GM21576 (cell line): ENCODE data around the gene PTPN22.

ENCODE experiments used
- ATAC-seq: cut with Tn5 transposase; IDR thresholded peaks from one replicate; pipeline ENCODE4 v1.9.1; 2021; ENCODE audit warnings: mild to moderate bottlenecking, moderate library complexity; ENCODE audit not compliant: unreplicated experiment

Gene PTPN22

DNA sequence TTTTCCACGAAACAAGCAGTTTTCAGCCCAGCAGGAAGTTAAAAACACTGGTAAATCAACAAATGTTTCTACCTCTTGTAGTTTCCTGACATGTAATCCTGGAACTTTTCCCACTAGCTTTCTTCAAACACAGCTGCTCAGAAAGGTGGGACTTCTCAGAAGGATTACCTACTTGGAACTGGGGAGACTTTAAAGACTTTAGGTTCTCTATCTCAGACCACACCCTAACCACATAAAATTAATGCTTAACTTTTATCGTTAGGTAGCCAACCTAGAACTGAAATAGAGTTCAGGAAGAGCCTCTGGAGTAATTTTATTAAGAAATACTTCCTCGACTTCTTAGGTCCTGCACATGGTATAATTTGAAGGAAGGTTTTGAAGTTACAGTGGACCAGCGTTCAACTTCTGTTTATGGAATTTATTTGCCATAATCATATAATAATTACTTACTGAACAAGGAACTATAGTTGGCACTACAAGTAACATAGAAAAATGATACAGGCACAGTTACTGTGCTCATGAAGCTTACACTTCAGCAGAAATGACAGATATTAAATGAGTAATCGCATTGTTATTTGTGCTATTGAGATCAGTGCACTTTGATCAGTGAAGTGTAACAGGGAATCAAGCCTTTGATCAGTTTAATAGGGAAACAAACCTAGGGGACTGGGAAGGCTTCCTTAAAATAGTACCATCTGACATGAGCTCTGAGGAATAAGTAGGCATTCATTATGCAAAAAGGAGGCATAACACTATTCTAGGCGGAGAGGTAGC is 16.1 kb upstream of the PTPN22 start, which contains the start of gene BCL2L15:
BCL2L15 (minus strand) TSS at position 180 of the 774 bp plus-strand sequence. CDS start 206 bp downstream, outside the sequence.
- ATAC-seq = no peak

- no peak for ATAC-seq
These were observed 15.2 kb upstream of the PTPN22 start for GRCh38 chr1:113886417-113887401.

DNA sequence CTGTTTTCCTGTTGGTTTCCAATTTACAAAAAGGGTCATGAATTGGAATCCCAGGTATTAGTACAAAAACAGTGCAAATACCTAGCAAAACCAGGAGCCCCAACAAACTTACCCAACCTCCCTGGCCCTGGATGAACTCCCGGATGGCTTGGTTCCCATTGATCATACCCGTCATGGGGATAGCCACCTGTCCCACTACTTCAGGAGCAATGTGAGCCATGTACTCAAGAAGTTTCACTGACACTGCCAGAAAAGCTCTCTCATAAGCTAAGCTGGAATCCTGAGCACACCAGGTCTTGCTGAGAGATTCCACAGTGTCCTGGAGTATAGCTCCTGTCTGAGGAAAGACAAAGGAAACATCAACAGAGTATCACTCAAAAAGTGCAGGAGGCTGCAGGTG is 10.1 kb upstream of the PTPN22 start:
- ATAC-seq = no peak

- no peak for ATAC-seq
These were observed 8.2 kb upstream of the PTPN22 start for GRCh38 chr1:113879739-113880038.

DNA sequence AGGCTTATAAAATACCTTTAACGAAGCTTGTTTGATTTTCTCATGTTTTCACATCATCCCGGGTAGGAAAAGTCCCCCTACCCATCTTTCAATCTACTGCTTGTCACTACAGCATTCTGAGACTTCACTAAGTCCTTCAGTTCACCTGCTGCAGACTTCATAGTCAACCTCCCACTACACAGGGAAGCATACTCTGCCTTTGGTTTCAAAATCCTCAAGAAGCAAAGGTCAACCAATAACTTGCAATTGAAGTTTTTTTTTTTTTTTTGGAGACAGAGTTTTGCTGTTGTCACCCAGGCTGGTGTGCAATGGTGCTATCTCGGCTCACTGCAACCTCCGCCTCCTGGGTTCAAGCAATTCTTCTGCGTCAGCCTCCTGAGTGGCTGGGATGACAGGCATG is 4.7 kb upstream of the PTPN22 start:
- ATAC-seq = no peak

DNA sequence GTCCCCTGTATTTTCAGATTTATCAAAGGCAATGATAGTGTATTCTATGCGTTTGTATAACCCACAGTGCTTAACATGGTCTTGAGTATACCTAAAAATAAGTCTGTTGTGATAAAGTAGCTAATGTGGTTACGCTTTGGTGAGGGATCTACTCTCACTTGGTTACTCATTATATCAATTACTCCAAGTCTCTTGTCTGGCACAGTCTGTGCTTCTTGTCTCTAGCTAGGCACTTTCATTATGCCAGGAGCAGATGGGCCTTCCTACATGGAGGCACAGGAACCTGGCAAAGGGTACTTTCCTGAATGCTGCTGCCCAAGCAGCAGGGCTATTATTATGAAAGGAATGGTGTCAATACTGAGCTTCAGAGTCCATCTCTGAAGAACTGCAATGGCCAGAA is 4.2 kb upstream of the PTPN22 start:
- no peak for ATAC-seq

GRCh38 chr1:113874012-113874879 is 2.7 kb upstream of the PTPN22 start:
- peak; percentile 34 for ATAC-seq

GRCh38 chr1:113872219-113872935 is 865 bp upstream of the PTPN22 start:
- no peak for ATAC-seq

- no peak for ATAC-seq
These were observed 734 bp downstream of the PTPN22 start for GRCh38 chr1:113870778-113871177.

DNA sequence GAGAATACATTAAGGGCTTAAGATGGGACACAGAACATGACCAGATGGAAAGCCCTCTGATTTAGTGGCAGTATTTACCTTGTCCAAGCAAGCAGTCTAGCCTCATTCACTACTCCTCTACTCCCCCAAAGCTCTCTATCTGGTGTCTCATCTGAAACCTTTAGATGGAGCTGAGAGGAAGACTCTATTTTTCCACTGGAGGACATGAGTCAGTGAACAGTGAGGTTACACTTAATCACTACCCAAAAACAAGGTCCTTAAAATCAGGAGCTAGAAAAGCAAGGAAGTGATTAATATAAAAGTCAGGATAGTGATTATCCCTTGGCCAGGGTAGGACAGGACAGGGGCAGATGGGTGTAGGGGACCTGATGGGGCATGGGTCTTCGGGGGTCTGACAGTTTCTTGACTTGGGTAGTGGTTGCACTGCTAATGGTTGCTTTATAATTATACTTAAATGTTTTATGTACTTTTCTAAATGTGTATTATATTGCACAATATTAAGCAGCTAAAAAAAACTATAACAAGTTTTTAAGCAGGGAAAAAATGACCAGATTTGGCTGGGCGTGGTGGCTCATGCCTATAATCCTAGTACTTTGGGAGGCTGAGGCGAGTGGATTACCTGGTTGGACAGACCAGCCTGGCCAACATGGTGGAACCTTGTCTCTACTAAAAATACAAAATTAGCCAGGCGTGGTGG is 3.0 kb downstream of the PTPN22 start:
- ATAC-seq = no peak

DNA sequence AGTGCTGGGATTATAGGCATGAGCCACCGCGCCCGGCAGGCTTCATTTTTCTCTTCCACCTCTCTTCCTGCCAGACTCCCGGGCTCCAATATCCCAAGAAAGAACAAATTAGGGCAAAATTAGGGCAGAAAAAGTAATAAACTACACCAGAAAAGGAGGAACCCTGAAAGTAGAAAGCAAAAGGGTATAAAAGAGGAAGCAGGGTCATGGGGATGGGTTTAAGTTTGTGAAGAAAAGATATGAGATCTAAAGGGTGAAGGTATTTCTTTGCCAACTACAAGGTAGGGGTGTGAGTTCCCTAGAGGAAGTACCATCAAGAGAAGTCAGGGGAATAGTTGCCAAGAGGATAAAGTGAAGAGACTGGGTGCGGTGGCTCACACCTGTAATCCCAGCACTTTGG is 9.9 kb downstream of the PTPN22 start:
- no peak for ATAC-seq

DNA sequence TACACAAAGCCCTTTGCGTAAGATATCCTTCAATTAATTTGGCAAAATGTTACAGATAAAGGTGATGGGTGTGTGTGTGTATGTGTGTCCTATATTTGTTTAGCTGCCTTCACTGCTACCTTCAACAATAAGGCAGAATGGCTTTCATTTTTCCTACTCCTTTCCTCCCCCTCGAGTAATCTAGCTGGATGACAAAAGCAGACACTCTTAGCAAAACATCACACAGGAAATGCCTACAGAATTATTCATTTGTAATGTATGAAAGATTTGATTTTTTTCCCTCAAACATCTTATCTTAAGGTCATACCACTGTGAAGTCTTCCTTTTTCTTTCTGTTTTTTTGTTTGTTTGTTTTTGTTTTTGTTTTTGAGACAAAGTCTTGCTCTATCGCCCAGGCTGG is 10.6 kb downstream of the PTPN22 start:
- ATAC-seq = no peak

DNA sequence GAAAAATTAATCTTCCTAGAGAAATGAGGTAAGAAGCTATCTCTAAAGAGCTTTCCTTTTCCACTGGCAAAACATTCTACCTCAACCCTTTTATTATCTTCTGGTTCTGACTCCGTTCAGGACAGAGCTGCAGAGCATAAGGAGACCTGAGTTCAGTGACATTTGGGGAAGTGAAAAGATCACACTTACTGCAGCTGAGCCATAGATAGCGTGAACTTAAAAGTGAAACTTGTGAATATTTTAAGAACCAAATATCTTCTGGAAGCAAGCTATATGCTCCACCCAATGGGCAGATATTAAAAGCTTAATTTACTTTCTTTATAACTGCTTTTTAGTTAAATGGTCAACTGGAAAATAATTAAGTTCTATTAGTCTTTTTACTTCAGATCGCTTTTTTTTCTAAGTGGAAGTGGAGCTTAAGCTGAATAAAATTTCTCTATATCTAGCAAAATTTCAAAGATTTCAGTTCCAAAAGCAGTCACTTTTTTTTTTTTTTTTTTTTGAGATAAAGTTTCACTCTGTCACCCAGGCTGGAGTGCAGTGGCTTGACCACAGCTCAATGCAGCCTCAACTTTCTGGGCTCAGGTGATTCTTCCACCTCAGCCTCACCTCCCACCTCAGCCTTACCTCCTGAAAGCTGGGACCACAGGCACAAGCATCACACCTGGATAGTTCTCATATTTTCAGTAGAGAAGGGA is 11.9 kb downstream of the PTPN22 start:
- ATAC-seq = peak; percentile 90

- ATAC-seq = no peak
These were observed 12.5 kb downstream of the PTPN22 start for GRCh38 chr1:113858982-113859381.

GRCh38 chr1:113858418-113858817 is 13.1 kb downstream of the PTPN22 start:
- ATAC-seq = peak; percentile 43

DNA sequence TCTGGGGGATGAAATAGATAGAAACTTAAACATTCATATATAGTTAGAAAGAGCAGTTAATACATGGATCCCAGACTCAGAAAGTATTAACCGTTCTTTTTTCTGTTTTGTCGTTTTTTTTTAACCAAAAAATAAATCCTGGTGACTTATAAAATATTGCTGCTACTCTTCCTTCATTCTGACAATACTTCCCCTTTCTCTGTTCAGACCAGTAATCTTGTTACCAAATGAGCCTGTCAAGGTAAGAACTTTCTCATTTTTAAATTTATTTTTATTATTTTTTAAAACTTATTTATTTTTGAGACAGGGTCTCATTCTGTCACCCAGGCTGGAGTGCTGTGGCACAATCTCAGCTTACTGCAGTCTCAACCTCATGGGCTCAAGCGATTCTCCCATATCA is 13.7 kb downstream of the PTPN22 start:
- ATAC-seq = no peak

DNA sequence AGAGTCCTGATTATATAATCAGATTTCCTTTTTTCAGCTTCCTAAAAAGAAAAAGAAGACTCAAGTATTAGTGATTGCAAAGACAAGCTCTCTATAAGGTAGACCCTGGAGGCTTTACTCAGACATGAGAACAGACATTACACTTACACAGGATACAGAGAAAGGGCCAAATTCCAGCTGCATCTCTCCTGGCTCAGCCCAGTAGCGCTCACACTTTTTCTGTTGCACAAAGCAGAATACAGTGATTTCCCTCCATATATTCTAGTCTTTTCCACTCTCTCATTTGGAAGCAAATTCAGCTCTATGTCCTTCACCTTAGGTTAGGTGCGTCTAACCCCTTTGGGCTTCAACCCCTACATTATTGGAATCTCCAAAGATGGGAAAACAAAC is 15.1 kb downstream of the PTPN22 start:
- ATAC-seq = no peak

DNA sequence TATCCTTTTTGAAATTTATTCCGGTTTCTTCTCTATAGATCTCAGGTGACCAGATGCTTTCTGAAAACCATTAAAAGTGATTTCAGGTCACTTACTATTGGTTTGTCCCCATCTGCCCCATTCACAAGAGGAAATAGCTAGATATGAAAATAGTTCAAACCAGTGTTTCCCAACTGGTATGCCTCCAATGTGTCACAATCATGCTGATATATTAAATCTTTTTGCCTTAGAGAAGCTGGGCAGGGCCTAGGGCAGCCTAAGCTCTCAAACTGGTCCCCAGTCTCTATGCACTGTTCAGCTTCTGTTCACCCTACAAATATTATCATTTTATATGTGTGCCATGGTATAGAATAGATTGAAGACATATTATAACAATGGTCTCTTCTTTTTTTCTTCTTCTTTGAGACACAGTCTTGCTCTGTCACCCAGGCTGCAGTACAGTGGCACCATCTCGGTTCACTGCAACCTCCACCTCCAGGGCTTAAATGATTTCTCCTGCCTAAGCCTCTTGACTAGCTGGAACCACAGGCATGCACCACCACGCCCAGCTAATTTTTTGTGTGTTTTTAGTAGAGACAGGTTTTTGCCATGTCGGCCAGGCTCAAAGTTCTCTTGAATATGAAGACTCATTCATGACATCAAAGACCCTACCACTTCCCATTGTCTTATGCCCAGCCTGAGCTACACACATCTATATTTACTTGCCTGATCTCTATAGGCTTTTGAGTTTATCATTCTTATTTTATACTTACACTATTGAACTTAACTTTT is 15.7 kb downstream of the PTPN22 start:
- no peak for ATAC-seq
